Measurements from ENCODE around the gene CACNA2D4.

GRCh38 chr12:1769809-1770494, 148.5 kb downstream of the CACNA2D4 start:
- TF ChIP-seq, protein P1, sequence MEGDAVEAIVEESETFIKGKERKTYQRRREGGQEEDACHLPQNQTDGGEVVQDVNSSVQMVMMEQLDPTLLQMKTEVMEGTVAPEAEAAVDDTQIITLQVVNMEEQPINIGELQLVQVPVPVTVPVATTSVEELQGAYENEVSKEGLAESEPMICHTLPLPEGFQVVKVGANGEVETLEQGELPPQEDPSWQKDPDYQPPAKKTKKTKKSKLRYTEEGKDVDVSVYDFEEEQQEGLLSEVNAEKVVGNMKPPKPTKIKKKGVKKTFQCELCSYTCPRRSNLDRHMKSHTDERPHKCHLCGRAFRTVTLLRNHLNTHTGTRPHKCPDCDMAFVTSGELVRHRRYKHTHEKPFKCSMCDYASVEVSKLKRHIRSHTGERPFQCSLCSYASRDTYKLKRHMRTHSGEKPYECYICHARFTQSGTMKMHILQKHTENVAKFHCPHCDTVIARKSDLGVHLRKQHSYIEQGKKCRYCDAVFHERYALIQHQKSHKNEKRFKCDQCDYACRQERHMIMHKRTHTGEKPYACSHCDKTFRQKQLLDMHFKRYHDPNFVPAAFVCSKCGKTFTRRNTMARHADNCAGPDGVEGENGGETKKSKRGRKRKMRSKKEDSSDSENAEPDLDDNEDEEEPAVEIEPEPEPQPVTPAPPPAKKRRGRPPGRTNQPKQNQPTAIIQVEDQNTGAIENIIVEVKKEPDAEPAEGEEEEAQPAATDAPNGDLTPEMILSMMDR (IDR thresholded peaks at IDR 0.05), result no peak
- TF ChIP-seq POLR2A (IDR thresholded peaks at IDR 0.05), result no peak
- TF ChIP-seq POLR2AphosphoS5 (IDR thresholded peaks at IDR 0.05), result no peak
- no peak for TF ChIP-seq EP300 (IDR thresholded peaks at IDR 0.05)

Data from gastroesophageal sphincter (tissue), 3 donors.